HCT116 (cell line): Measurements from ENCODE around the gene HIVEP3. TPM values are rescaled to one million over a fixed set of nuclear protein-coding genes. Genes with fewer than 3 reads are reported as not detected.

Source experiments
- ATAC-seq: fragments of 200-7000 bp; cut with Tn5 transposase; 2 replicates; pipeline ENCODE4 v1.9.1; 2020; ENCODE audit warnings: mild to moderate bottlenecking, moderate library complexity
- BruUV-seq: library from RNA; stranded (reverse); fragments of 400-500 nt; replicated peaks from 2 replicates; lab custom pipeline; 2021; lab: Mats Ljungman, UMichigan
- CTCF ChIA-PET: fragments of 300-600 bp; sonication (Branson Sonifier 250); formaldehyde crosslinking; loops from one replicate; lab custom pipeline; 2021; ENCODE audit warnings: antibody characterized with exemption; lab: Charles Lee
- POLR2A ChIA-PET: fragments of 300-600, 350-600 bp; sonication (Branson Sonifier 250); formaldehyde crosslinking; loops from one replicate; lab custom pipeline; 2021; ENCODE audit warnings: antibody characterized with exemption; lab: Charles Lee
- RAD21 ChIA-PET, 2 experiments: fragments of 300-600 bp; sonication (Branson Sonifier 250); formaldehyde crosslinking; loops; one replicate each; lab custom pipeline; 2023; ENCODE audit warnings: low total read pairs in 2 of 2; ENCODE audit not compliant: uncharacterized antibody in 2 of 2, unreplicated experiment in 2 of 2, low non-redundant PET in 1 of 2; lab: Charles Lee
- DNase-seq: peaks from one replicate; pipeline ENCODE4 v3.0.0-alpha.2; 2010; ENCODE audit warnings: low read depth, low spot score
- H2AFZ ChIP-seq: fragments of 200-600 bp; shearing (Covaris generic), sonication (generic); 2 replicates; pipeline ENCODE4 v1.6.1; 2017; ENCODE audit warnings: low read depth, mixed run types, mixed read lengths, antibody characterized with exemption, low read length; ENCODE audit not compliant: poor library complexity, severe bottlenecking
- H3K27ac ChIP-seq: 2 replicates; pipeline ENCODE4 v1.5.1; 2012; ENCODE audit warnings: low read depth, low read length
- H3K27me3 ChIP-seq: fragments of 200-600 bp; sonication (generic); 2 replicates; pipeline ENCODE4 v1.6.1; 2016; ENCODE audit warnings: mixed run types, low read length, mixed read lengths; ENCODE audit not compliant: insufficient read depth
- H3K36me3 ChIP-seq, 2 experiments: fragments of 200-500 bp in 1 of 2; fragments of 200-600 bp in 1 of 2; sonication (Bioruptor generic) in 1 of 2; sonication (generic) in 1 of 2; 2 replicates each; pipeline versions ENCODE4 v1.5.1 to v1.6.1; 2014 to 2016; ENCODE audit warnings: low read length in 2 of 2, inconsistent platforms in 1 of 2, mixed read lengths in 1 of 2, mixed run types in 1 of 2; ENCODE audit not compliant: insufficient read depth in 2 of 2, control insufficient read depth in 1 of 2
- H3K4me1 ChIP-seq, 2 experiments: fragments of 200-600 bp in 1 of 2; sonication (generic) in 1 of 2; 2 replicates each; pipeline versions ENCODE4 v1.5.1 to v1.6.1; 2012 to 2017; ENCODE audit warnings: low read length in 2 of 2, inconsistent platforms in 1 of 2, mild to moderate bottlenecking in 1 of 2, mixed read lengths in 1 of 2, mixed run types in 1 of 2, moderate library complexity in 1 of 2; ENCODE audit not compliant: insufficient read depth in 2 of 2, control insufficient read depth in 1 of 2
- H3K4me2 ChIP-seq: fragments of 200-600 bp; sonication (generic); 2 replicates; pipeline ENCODE4 v1.6.1; 2017; ENCODE audit warnings: mixed run types, low read length, mixed read lengths
- H3K4me3 ChIP-seq, 2 experiments: fragments of 200-600 bp in 1 of 2; sonication (generic) in 1 of 2; replicated peaks in 1 of 2; 2 replicates each; pipeline ENCODE4 v1.5.1; 2011 to 2016; ENCODE audit warnings: low read length in 2 of 2, control low read depth in 1 of 2, low read depth in 1 of 2, mild to moderate bottlenecking in 1 of 2, mixed read lengths in 1 of 2, mixed run types in 1 of 2
- H3K79me2 ChIP-seq: fragments of 200-600 bp; sonication (generic); 2 replicates; pipeline ENCODE4 v1.6.1; 2017; ENCODE audit warnings: mild to moderate bottlenecking, mixed run types, low read length, moderate library complexity, mixed read lengths; ENCODE audit not compliant: insufficient read depth
- H3K9ac ChIP-seq: fragments of 200-600 bp; sonication (generic); 2 replicates; pipeline ENCODE4 v1.6.1; 2016; ENCODE audit warnings: low read length, mixed read lengths
- H3K9me2 ChIP-seq: fragments of 200-600 bp; sonication (generic), shearing (Covaris generic); 2 replicates; pipeline ENCODE4 v1.6.1; 2017; ENCODE audit warnings: mixed run types, mild to moderate bottlenecking, moderate library complexity; ENCODE audit not compliant: insufficient read depth
- H3K9me3 ChIP-seq, 2 experiments: fragments of 200-500 bp in 1 of 2; fragments of 200-600 bp in 1 of 2; sonication (Bioruptor generic) in 1 of 2; sonication (generic) in 1 of 2; 2 replicates each; pipeline ENCODE4 v1.6.1; 2014 to 2017; ENCODE audit warnings: low read length in 2 of 2, mixed read lengths in 2 of 2, inconsistent platforms in 1 of 2, low read depth in 1 of 2, mild to moderate bottlenecking in 1 of 2, mixed run types in 1 of 2, moderate library complexity in 1 of 2; ENCODE audit not compliant: control insufficient read depth in 1 of 2, insufficient read depth in 1 of 2
- H4K20me1 ChIP-seq: fragments of 200-600 bp; sonication (generic), shearing (Covaris generic); 2 replicates; pipeline ENCODE4 v1.6.1; 2017; ENCODE audit warnings: mixed run types, mild to moderate bottlenecking, moderate library complexity; ENCODE audit not compliant: insufficient read depth
- CBX3 ChIP-seq: IDR thresholded peaks from 2 replicates; pipeline ENCODE4 v1.6.1; 2012; ENCODE audit warnings: low read depth
- JUND ChIP-seq: IDR thresholded peaks from 2 replicates; pipeline ENCODE4 v1.6.1; 2012
- POLR2AphosphoS5 ChIP-seq: IDR thresholded peaks from 2 replicates; pipeline ENCODE4 v1.6.1; 2011; ENCODE audit warnings: mild to moderate bottlenecking, low read depth, low read length, moderate library complexity
- SP1 ChIP-seq: IDR thresholded peaks from 2 replicates; pipeline ENCODE4 v1.6.1; 2012; ENCODE audit warnings: low read depth
- TCF7L2 ChIP-seq: IDR thresholded peaks from 2 replicates; pipeline ENCODE4 v1.7.0; 2011; ENCODE audit warnings: borderline replicate concordance, inconsistent platforms; ENCODE audit not compliant: insufficient read depth, insufficient read length; ENCODE audit errors: extremely low read depth
- YY1 ChIP-seq: IDR thresholded peaks from 2 replicates; pipeline ENCODE4 v1.6.1; 2011; ENCODE audit warnings: low read length, low read depth, moderate library complexity, mild to moderate bottlenecking; ENCODE audit not compliant: insufficient replicate concordance; ENCODE audit errors: extremely low read depth
- ZFX ChIP-seq: fragments of 450-650 bp; IDR thresholded peaks from 2 replicates; pipeline ENCODE4 v1.6.1; 2017
- ZNF274 ChIP-seq: fragments of 200-500 bp; sonication (Bioruptor generic); IDR thresholded peaks from 2 replicates; pipeline ENCODE4 v1.6.1; 2014; ENCODE audit warnings: mild to moderate bottlenecking, low read depth, low read length, inconsistent platforms
- intact Hi-C: fragments of 100-400 bp; cut with micrococcal nuclease; formaldehyde crosslinking; loops from 2 replicates; pipeline ENCODE4 v1.10.0; 2022
- total RNA-seq: library from RNA; stranded (reverse); gene quantifications from one replicate; pipeline ENCODE4 v1.2.1, GENCODE V29; 2021; ENCODE audit not compliant: unreplicated experiment
- TF ChIP-seq, protein P1 (sequence below): IDR thresholded peaks from 2 replicates; pipeline ENCODE4 v1.6.1; 2012
- TF ChIP-seq, protein P2 (sequence below): IDR thresholded peaks from 2 replicates; pipeline ENCODE4 v1.6.1; 2012

The HIVEP3 gene
- total RNA-seq, 1 experiment from 2014 or later = 7.1 TPM

DNA sequence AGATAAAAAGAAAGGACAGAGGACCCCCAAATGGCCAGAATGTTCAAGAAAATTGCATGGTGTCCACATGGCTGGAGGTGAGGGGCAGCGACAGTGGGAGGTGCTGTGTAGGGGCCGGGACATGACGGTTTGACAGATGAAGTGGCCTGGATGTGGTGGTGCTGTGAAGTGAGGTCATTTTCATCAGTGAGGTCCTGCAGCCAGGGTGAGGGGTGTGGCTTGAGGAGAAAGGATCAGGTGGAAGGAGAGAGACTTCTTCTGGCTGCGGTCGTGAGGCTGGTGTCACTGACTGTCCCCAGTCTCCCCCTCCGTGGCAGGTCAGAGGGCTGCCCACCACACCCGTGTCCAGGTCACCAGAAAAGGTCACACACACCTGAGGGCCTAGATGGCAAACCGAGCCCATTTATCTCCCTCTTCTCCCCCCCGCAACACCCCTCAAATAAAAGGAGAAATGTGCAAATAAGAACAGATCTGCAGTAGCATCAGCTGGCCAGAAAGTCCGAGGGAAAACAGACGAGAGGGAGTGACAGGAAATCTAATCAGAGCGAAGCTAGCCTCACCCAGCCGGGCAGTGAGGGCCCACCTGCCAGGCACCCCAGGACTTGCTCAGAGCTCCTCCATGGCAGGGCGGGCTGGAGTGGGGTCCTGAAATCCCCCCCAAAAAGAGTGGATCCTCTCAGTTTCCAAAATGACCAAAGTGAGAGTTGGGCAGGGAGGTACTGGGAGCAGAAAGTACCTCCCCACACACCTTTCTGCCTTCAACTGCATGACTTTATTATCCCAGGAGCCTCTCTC is 285.7 kb downstream of the HIVEP3 start:
- H3K79me2 ChIP-seq = no peaks in the 10 kb centered on the region
- intact Hi-C loops = no loop called here
- H3K27ac ChIP-seq = no peak overlapping the region
- ChIA-PET RAD21 (no interaction called here), CTCF (no interaction called here), POLR2A (no interaction called here)
- no TSS peak for BruUV-seq
- H3K9me3 ChIP-seq = no peaks in the 10 kb centered on the region
- ATAC-seq (no peak), DNase-seq (no peak)
- no peaks in the 10 kb centered on the region for H3K27me3 ChIP-seq
- no peak overlapping the region for H3K9ac ChIP-seq
- H3K4me2 ChIP-seq = no peak overlapping the region
- H2AFZ ChIP-seq = no peak overlapping the region
- H4K20me1 ChIP-seq = no peaks in the 10 kb centered on the region
- H3K9me2 ChIP-seq = no peaks in the 10 kb centered on the region
- H3K4me3 ChIP-seq = no peak overlapping the region
- H3K4me1 ChIP-seq = peaks cover 0 to 5% of the 10 kb centered on the region in 2 experiments; a peak in 1 of 4 replicates
- no peaks in the 10 kb centered on the region for H3K36me3 ChIP-seq
- TF ChIP-seq POLR2AphosphoS5 (no peak), JUND (no peak), YY1 (no peak), ZFX (no peak)

DNA sequence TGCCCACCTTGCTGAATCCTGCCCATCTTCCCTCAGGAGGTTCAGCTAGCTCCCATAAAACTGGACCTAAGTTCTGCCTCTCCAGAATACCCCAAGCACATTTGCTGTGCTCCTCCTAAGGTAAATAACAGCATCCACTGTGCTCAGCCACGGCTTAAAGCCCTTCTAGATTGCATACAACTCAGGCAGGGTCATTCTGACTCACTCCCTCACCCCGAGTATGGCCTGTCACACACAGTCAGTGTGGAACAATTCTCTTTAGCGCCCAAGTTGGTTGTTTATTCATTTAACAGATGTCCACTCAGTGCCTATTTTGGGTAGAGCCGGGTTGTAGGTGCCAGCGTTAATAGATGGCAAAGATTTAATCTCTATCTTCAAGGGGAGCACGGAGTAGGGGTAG is 286.8 kb downstream of the HIVEP3 start:
- no peak for DNase-seq
- no peak overlapping the region for H3K9ac ChIP-seq
- no peak for ATAC-seq
- ChIA-PET CTCF (no interaction called here), POLR2A (no interaction called here), RAD21 (no interaction called here)
- no peak for TF ChIP-seq TCF7L2
- no peak for TF ChIP-seq YY1
- no peak for TF ChIP-seq JUND
- TF ChIP-seq ZNF274 = no peak
- TF ChIP-seq CBX3 = no peak
- no peak for TF ChIP-seq POLR2AphosphoS5
- TF ChIP-seq, protein P1, sequence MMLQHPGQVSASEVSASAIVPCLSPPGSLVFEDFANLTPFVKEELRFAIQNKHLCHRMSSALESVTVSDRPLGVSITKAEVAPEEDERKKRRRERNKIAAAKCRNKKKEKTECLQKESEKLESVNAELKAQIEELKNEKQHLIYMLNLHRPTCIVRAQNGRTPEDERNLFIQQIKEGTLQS = no peak
- TF ChIP-seq SP1 = no peak
- TF ChIP-seq, protein P2, sequence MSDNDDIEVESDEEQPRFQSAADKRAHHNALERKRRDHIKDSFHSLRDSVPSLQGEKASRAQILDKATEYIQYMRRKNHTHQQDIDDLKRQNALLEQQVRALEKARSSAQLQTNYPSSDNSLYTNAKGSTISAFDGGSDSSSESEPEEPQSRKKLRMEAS = no peak
- H3K27ac ChIP-seq = no peak overlapping the region
- H3K4me1 ChIP-seq = peaks cover 6 to 15% of the 10 kb centered on the region in 2 experiments
- H3K4me3 ChIP-seq = no peak overlapping the region
- BruUV-seq = no TSS peak
- H3K27me3 ChIP-seq = no peaks in the 10 kb centered on the region
- H2AFZ ChIP-seq = no peak overlapping the region
- no peaks in the 10 kb centered on the region for H4K20me1 ChIP-seq
- H3K79me2 ChIP-seq = no peaks in the 10 kb centered on the region
- intact Hi-C loops = no loop called here
- H3K36me3 ChIP-seq = no peaks in the 10 kb centered on the region
- no peak overlapping the region for H3K4me2 ChIP-seq
- H3K9me2 ChIP-seq = no peaks in the 10 kb centered on the region
- H3K9me3 ChIP-seq = no peaks in the 10 kb centered on the region
